Stimulated activated CD8-positive, alpha-beta memory T cell treated with anti-CD3 and anti-CD28 coated beads, Interleukin-12 subunit alpha, Interleukin-12 subunit beta, amount 100 ng/mL, for 24 hours (primary cell): ENCODE data around the gene ISG20L2.

Source experiments
- DNase-seq: peaks from one replicate; pipeline ENCODE4 v3.0.0-alpha.2; 2020; ENCODE audit errors: extremely low read depth

Gene ISG20L2

GRCh38 chr1:156752843-156753482 lies 24.4 kb upstream of the ISG20L2 start:
- no peak for DNase-seq

- DNase-seq: peak; percentile 91
These were observed 23.4 kb upstream of the ISG20L2 start for GRCh38 chr1:156751757-156752481.

DNA sequence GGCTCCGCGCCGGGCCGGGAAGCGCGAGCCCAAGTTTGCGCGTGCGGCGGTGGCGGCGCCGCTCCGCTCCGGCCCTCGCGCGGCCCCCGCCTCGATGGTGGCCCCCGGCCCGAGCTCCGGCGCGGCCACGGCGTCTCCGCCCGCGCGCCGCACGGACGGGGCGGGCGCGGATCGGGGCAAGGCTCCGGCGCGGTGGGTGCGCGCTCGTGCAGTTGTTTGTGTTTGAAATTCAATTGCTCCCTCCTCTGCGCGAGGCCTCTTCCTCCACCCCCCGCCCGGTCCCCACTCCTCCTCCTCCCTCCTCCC lies 22.8 kb upstream of the ISG20L2 start, which contains the start of gene HDGF:
HDGF (minus strand) TSS at position 225 of the 306 bp plus-strand sequence. CDS start 246 bp downstream, outside the sequence.
- no peak for DNase-seq

GRCh38 chr1:156750711-156751450 lies 22.3 kb upstream of the ISG20L2 start:
- DNase-seq: no peak

DNA sequence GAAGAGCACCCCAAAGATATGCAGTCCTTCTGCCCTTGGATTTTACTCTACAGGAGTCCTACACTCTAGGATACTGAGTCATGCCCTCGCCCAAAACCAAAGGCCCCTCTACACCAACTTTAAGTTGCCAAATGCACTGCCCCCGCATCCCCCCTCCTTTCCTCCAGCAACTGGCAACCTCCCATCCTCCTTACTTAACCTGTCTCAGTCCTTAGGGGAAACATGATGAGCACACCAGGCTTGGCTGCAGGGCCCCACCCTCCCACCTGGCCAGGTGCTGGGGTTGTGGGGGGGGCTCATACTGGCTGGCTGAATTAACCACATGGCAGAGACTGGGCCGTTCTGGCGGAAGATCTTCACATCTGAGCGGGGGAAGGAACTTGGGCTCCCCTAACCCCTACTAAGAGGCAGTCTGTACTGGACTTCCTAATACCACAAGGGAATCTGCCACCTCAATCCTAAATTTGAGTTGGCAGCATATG lies 21.7 kb upstream of the ISG20L2 start:
- no peak for DNase-seq

- no peak for DNase-seq
These were observed 21.0 kb upstream of the ISG20L2 start for GRCh38 chr1:156749419-156750118.

- no peak for DNase-seq
These were observed 20.3 kb upstream of the ISG20L2 start for GRCh38 chr1:156748670-156749418.

- no peak for DNase-seq
These were observed 19.4 kb upstream of the ISG20L2 start for GRCh38 chr1:156747742-156748669.

- DNase-seq: no peak
These were observed 18.4 kb upstream of the ISG20L2 start for GRCh38 chr1:156746728-156747631.

GRCh38 chr1:156746406-156746727 lies 17.8 kb upstream of the ISG20L2 start:
- no peak for DNase-seq

- DNase-seq: no peak
These were observed 17.3 kb upstream of the ISG20L2 start for GRCh38 chr1:156745881-156746280.

- no peak for DNase-seq
These were observed 16.3 kb upstream of the ISG20L2 start for GRCh38 chr1:156744786-156745419.

GRCh38 chr1:156744344-156744743 lies 15.8 kb upstream of the ISG20L2 start:
- DNase-seq: no peak

- no peak for DNase-seq
These were observed 15.1 kb upstream of the ISG20L2 start for GRCh38 chr1:156743367-156744302.

DNA sequence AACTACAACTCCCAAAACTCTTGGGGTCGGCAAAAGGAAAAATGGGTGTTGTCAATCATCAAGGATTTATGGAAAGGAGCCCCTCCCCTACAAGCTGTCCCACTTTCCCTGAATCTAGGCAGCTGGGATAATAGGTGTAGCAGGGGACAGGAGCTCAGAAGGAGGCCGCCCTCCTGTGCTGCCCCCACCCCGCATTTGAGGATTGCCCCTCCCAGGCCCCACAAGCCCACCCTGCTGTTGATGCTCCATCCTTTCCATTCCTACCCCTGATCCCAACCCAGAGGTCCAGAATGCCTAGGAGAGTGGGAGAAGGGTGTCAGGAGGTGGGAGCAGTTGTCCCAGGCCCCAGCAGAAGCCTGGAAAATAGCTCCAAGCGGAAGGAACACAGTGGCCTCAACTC lies 14.2 kb upstream of the ISG20L2 start:
- no peak for DNase-seq

GRCh38 chr1:156742017-156742416 lies 13.5 kb upstream of the ISG20L2 start:
- no peak for DNase-seq

GRCh38 chr1:156741481-156741983 lies 13.0 kb upstream of the ISG20L2 start:
- DNase-seq: no peak
